ENCODE measurements around the gene TMEM256.

Gene TMEM256

GRCh38 chr17:7437369-7437863 lies 33.5 kb upstream of the TMEM256 start:
- peak overlapping the region; percentile 90 for H3K4me3 Mint-ChIP-seq
- H3K36me3 Mint-ChIP-seq: peaks cover 42% of the 10 kb centered on the region
- DNase-seq (ENCODE audit: low spot score in 2 of 2) (no peak), ATAC-seq (no peak)
- no peaks in the 10 kb centered on the region for H3K9me3 Mint-ChIP-seq
- H3K4me1 Mint-ChIP-seq: peaks cover 43% of the 10 kb centered on the region
- H3K27ac Mint-ChIP-seq: no peak overlapping the region

- H3K4me1 Mint-ChIP-seq: peaks cover 43% of the 10 kb centered on the region
- no peaks in the 10 kb centered on the region for H3K9me3 Mint-ChIP-seq
- peak; percentile 78 to 85 for DNase-seq (ENCODE audit: low spot score in 2 of 2)
- peak; percentile 83 for ATAC-seq
- peak overlapping the region; percentile 90 for H3K4me3 Mint-ChIP-seq
- H3K36me3 Mint-ChIP-seq: peaks cover 42% of the 10 kb centered on the region
- peak overlapping the region; percentile 92 for H3K27ac Mint-ChIP-seq
Measured at GRCh38 chr17:7436556-7437368, 32.9 kb upstream of the TMEM256 start.

GRCh38 chr17:7435676-7436555 lies 32.0 kb upstream of the TMEM256 start:
- Mint-ChIP-seq H3K4me1 (peaks cover 41% of the 10 kb centered on the region), H3K36me3 (peaks cover 42% of the 10 kb centered on the region), H3K9me3 (no peaks in the 10 kb centered on the region), H3K4me3 (peak overlapping the region; percentile 90), H3K27ac (peak overlapping the region; percentile 92)
- DNase-seq (ENCODE audit: low spot score in 2 of 2) (peak; percentile 56 to 86), ATAC-seq (peak; percentile 32)

- Mint-ChIP-seq H3K9me3 (no peaks in the 10 kb centered on the region), H3K4me1 (peaks cover 12% of the 10 kb centered on the region)
Measured at GRCh38 chr17:7432296-7432695, 28.4 kb upstream of the TMEM256 start.

GRCh38 chr17:7431231-7431630 lies 27.3 kb upstream of the TMEM256 start:
- Mint-ChIP-seq H3K4me3 (no peak overlapping the region), H3K36me3 (peaks cover 11% of the 10 kb centered on the region), H3K4me1 (peaks cover 4% of the 10 kb centered on the region), H3K9me3 (no peaks in the 10 kb centered on the region), H3K27ac (no peak overlapping the region)
- no peak for ATAC-seq
- no peak for DNase-seq (ENCODE audit: low spot score in 2 of 2)

More at GRCh38 chr17:7432296-7432695, 28.4 kb upstream of the TMEM256 start:
- Mint-ChIP-seq H3K4me3 (no peak overlapping the region), H3K27ac (no peak overlapping the region), H3K36me3 (peaks cover 20% of the 10 kb centered on the region)
- DNase-seq (ENCODE audit: low spot score in 2 of 2): no peak
- no peak for ATAC-seq

- no peak overlapping the region for H3K4me3 Mint-ChIP-seq
- no peaks in the 10 kb centered on the region for H3K9me3 Mint-ChIP-seq
- ATAC-seq: no peak
- no peaks in the 10 kb centered on the region for H3K4me1 Mint-ChIP-seq
- no peak for DNase-seq (ENCODE audit: low spot score in 2 of 2)
- H3K27ac Mint-ChIP-seq: no peak overlapping the region
- no peaks in the 10 kb centered on the region for H3K36me3 Mint-ChIP-seq
Measured at GRCh38 chr17:7429722-7430121, 25.8 kb upstream of the TMEM256 start.

GRCh38 chr17:7428557-7428956 lies 24.7 kb upstream of the TMEM256 start, which contains the start of gene SPEM3:
TSS of gene SPEM3 (plus strand) at chr17:7428857. CDS start at chr17:7428903, 46 bp downstream.
- Mint-ChIP-seq H3K36me3 (no peaks in the 10 kb centered on the region), H3K4me3 (no peak within 1 kb of the TSS), H3K4me1 (no peaks in the 10 kb centered on the region), H3K27ac (no peak within 1 kb of the TSS), H3K9me3 (no peaks in the 10 kb centered on the region)
- DNase-seq (ENCODE audit: low spot score in 2 of 2) (no peak), ATAC-seq (no peak)

- H3K36me3 Mint-ChIP-seq: no peaks in the 10 kb centered on the region
- H3K4me1 Mint-ChIP-seq: no peaks in the 10 kb centered on the region
- H3K4me3 Mint-ChIP-seq: no peak overlapping the region
- H3K27ac Mint-ChIP-seq: no peak overlapping the region
- no peak for DNase-seq (ENCODE audit: low spot score in 2 of 2)
- no peak for ATAC-seq
- H3K9me3 Mint-ChIP-seq: no peaks in the 10 kb centered on the region
Measured at GRCh38 chr17:7427549-7427948, 23.7 kb upstream of the TMEM256 start.

GRCh38 chr17:7426896-7427489 lies 23.1 kb upstream of the TMEM256 start:
- DNase-seq (ENCODE audit: low spot score in 2 of 2) (no peak), ATAC-seq (no peak)
- no peaks in the 10 kb centered on the region for H3K9me3 Mint-ChIP-seq

GRCh38 chr17:7426203-7426863 lies 22.4 kb upstream of the TMEM256 start:
- ATAC-seq: no peak
- no peak overlapping the region for H3K4me3 Mint-ChIP-seq
- no peak overlapping the region for H3K27ac Mint-ChIP-seq
- no peak for DNase-seq (ENCODE audit: low spot score in 2 of 2)
- H3K4me1 Mint-ChIP-seq: no peaks in the 10 kb centered on the region
- no peaks in the 10 kb centered on the region for H3K9me3 Mint-ChIP-seq
- no peaks in the 10 kb centered on the region for H3K36me3 Mint-ChIP-seq

More at GRCh38 chr17:7426896-7427489, 23.1 kb upstream of the TMEM256 start:
- H3K4me3 Mint-ChIP-seq: no peak overlapping the region
- H3K27ac Mint-ChIP-seq: no peak overlapping the region
- H3K4me1 Mint-ChIP-seq: no peaks in the 10 kb centered on the region
- no peaks in the 10 kb centered on the region for H3K36me3 Mint-ChIP-seq

GRCh38 chr17:7425756-7426155 lies 21.9 kb upstream of the TMEM256 start:
- H3K4me1 Mint-ChIP-seq: no peaks in the 10 kb centered on the region
- H3K36me3 Mint-ChIP-seq: no peaks in the 10 kb centered on the region
- DNase-seq (ENCODE audit: low spot score in 2 of 2): no peak
- H3K4me3 Mint-ChIP-seq: no peak overlapping the region
- ATAC-seq: no peak
- H3K9me3 Mint-ChIP-seq: no peaks in the 10 kb centered on the region
- no peak overlapping the region for H3K27ac Mint-ChIP-seq

GRCh38 chr17:7425316-7425715 lies 21.4 kb upstream of the TMEM256 start, which contains the start of gene SPEM2:
TSS of gene SPEM2 (plus strand) at chr17:7425616. CDS start at chr17:7425689, 73 bp downstream.
- Mint-ChIP-seq H3K36me3 (no peaks in the 10 kb centered on the region), H3K4me1 (no peaks in the 10 kb centered on the region), H3K27ac (peak within 1 kb of the TSS; percentile 54), H3K4me3 (no peak within 1 kb of the TSS), H3K9me3 (no peaks in the 10 kb centered on the region)
- DNase-seq (ENCODE audit: low spot score in 2 of 2): no peak
- ATAC-seq: no peak

GRCh38 chr17:7423679-7424078 lies 19.8 kb upstream of the TMEM256 start:
- no peaks in the 10 kb centered on the region for H3K36me3 Mint-ChIP-seq
- DNase-seq (ENCODE audit: low spot score in 2 of 2): no peak
- no peak overlapping the region for H3K4me3 Mint-ChIP-seq
- no peak for ATAC-seq
- H3K9me3 Mint-ChIP-seq: no peaks in the 10 kb centered on the region
- no peaks in the 10 kb centered on the region for H3K4me1 Mint-ChIP-seq
- H3K27ac Mint-ChIP-seq: no peak overlapping the region

- Mint-ChIP-seq H3K9me3 (no peaks in the 10 kb centered on the region), H3K27ac (no peak overlapping the region), H3K4me3 (no peak overlapping the region), H3K36me3 (no peaks in the 10 kb centered on the region), H3K4me1 (peaks cover 6% of the 10 kb centered on the region)
- no peak for DNase-seq (ENCODE audit: low spot score in 2 of 2)
- no peak for ATAC-seq
Measured at GRCh38 chr17:7421186-7421585, 17.3 kb upstream of the TMEM256 start.

Data from stimulated activated effector memory CD8-positive, alpha-beta T cell treated with anti-CD3 and anti-CD28 coated beads, Interleukin-12 subunit alpha, Interleukin-12 subunit beta, amount 100 ng/mL, for 72 hours (primary cell).